Stimulated activated CD4-positive, alpha-beta T cell treated with anti-CD3 and anti-CD28 coated beads, Interleukin-12 subunit alpha, Interleukin-12 subunit beta, amount 100 ng/mL, for 4 hours (primary cell): ENCODE results near the gene FLYWCH2.
A peak's percentile ranks its signal among the peaks of the same experiment; 100 is the strongest.

Experiments used
- DNase-seq: peaks from one replicate; pipeline ENCODE4 v3.0.0-alpha.2; 2020

Gene FLYWCH2

DNA sequence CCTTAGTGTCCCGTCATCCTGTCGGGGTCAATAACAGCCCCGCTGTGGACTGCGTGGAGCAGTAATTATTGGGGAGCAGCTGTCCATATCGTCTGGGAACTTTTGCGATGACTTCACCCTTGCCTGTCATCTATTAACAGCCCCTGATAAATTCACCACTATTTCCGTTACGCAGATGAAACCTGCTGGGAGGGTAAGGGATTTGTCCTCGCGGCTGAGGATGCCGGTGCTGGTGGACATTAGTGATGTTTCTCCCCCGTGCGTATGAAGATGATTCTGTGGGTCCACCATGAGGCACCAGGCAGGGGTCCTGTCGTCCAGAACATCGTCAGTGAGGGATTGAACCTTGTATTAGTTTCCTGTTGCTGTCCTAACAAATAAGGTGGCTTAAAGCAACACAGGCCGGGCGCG, 1.0 kb downstream of the FLYWCH2 start:
- no peak for DNase-seq

DNA sequence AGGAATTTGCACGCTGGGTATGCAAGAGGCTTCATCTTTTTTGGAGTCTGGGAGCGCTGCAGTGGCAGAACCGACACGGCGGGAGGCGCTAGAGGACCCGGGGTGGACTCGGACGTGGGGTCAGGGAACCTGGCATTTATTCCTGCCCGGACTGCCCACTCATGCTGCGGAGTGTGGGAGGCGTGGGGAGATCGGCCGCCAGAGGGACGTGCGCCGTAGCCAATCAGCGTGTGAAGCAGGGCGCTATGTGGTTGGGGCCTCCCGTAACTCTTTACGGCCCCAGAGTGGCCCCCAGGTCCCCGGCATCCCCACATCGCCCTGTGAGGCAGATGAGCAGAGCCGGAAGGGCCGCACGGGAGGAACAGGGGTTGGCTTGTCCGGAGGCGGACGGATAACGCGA, 11.2 kb downstream of the FLYWCH2 start:
- DNase-seq, result no peak

DNA sequence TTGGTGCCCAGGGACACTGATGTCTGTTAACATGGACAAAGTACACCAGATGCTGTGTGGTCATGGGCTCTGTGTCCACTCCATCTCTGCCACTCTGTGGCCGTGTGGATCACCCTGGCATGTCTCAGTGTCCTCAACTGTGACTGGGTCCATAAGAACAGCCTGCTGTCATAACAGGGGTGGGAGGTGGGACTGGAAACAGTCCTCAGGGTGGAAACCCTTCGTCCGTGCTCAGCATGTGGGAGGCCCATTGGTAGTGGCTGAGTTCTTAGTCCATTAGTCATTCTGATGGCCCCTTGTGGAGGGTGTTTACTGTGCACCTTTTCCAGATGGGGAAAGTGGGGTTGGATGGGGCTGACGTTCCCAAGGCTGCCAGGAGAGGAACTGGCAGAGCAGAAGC, 12.8 kb downstream of the FLYWCH2 start:
- no peak for DNase-seq

DNA sequence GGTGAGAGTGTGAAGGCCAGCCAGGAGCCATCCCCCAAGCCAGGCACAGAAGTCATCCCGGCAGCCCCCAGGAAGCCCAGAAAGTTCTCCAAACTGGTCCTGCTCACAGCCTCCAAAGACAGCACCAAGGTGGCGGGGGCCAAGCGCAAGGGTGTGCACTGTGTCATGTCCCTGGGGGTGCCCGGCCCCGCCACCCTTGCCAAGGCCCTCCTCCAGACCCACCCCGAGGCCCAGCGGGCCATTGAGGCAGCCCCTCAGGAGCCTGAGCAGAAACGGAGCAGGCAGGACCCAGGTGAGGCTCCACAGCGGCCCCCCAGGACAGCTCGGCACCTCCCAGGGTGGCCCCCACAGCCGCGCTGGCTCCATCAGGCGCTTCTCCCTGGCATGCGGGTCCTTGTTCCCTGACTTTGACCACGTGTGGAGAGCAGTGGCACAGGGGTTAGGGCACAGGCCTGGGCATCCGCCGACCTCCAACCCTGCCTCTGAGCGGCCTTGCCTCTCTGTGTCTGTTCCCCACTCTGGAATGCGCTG, 13.5 kb downstream of the FLYWCH2 start:
- no peak for DNase-seq

DNA sequence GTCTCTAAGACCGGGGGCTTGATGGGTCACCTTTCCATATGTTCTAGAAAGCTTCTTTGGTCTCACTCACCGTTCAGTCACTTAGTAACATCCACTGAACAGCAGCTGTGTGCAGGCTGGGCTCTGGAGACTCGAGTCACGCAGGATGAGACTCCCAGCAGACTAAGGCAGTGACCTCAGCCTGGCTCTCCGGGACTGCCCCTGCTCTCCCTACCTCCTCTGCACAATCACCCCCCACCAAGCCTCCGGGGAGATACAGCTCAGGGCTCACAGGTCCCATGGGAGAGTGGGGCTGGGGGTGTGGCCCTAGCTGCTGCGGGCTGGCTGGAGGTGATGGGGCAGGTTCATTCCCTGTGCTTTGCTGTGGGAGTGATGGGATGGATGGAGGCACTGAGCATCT, 14.1 kb downstream of the FLYWCH2 start:
- DNase-seq, result no peak

DNA sequence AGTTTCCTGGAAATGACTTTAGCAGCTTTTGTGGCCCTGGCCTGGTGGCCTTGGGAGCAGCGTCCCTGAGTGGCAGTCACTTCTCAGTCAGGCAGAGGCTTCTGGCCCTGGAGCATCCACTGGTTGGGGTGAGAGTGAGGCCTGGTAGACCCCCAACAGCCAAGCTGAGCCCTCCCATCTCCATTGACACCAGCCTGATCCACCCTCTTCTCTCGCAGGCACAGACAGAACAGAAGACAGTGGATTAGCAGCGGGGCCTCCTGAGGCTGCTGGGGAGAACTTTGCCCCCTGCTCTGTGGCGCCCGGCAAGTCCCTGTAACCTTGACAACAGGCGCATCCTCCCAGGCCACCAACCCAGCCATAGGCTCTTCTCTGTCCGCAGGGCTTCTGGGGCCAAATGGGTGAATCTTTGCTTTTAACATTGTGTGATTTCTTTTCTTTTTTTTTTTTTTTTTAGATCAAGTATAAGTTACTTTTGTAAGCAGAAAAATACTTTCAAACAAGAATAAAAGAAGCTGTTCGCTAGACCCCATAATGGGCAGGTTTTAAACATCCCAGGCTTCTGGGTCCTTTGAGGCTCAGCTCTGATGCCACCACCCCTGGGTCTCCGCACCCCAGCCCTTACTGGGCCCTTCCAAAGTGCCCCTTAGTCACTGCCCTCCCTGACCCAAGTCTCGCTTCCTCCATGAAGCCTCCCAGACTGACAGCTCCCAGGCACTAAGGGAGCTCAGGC, 16.0 kb downstream of the FLYWCH2 start:
- DNase-seq, result no peak

DNA sequence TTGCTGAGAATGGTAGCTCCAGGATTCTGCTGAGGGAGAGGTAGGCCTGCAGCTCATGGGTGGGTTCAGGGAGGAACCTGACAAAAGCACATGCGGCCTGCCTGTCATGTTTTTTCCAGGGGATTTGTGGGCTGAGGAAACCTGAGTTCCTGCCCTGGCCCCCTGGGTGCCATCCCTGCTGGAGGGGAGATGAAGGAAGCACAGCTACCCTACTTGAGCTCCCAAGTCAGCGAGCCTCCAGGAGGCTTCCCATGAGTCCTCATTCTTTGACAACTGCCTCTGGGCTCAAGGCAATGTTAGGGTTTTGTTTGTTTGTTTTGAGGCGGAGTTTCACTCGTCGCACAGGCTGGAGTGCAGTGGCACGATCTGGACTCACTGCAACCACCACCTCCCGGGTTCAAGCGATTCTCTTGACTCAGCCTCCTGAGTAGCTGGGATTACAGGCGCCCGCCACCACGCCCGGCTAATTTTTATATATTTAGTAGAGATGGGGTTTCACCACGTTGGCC, 16.6 kb downstream of the FLYWCH2 start:
- no peak for DNase-seq

DNA sequence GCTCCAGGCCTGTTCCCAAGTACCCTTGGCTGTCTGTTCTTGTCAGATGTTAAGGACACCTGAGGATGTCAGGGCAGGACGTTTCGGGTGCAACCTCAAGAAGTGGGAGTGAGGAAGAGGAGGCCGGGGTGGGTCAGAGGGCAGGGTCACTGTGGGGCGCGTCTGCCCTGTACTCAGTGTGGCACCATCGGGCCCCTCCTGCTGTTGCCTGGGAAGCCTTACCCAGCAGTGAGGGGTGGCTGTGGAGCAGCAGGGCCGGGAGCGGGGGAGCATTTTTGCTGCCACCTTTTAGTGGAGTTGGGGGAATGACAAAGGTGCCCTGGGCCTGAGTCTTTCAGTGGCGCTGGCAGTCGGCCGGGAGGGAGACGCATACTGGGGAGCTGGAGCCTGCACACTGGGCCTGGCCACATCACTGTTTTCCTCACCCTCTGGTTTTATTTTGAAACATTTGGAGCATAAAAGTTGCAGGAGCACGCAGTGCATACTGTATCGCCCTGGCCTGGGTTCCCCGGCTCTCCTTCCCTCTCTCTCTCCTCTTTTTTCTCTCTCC, 17.6 kb downstream of the FLYWCH2 start:
- DNase-seq, result no peak

DNA sequence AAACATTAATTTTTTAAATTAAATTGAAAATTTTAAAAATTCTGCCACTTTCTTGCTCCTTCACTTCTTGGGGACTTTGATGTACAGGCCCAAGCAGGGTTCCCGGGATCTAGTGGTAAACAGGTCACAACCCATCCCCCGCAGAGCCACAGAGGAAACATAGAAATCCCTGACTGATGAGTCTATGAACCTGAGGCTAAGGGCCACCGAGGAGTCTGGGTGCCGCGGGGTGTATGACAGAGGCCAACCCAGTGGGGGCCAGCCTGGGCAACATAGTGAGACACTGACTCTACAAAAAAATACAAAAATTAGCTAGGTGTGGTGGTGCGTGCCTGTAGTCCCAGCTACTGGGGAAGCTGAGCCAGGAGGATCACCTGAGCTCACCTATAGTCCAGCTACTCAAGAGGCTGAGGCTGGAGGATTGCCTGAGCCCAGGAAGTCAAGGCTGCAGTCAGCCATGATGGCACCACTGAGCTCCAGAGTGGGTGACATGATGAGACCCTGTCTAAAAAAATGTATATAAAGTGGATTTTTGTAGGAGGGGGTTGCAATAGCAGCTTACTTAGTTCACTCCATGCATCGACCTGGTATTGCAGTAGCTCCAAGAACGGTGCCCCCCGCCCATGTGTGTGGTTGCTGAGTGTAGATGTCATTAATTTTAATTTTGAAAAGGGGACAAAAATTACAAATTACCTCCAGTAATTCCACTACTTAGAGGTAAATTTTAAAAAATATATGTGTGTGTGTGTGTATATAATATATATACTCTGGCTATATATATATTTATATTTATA, 19.5 kb downstream of the FLYWCH2 start:
- DNase-seq, result no peak

DNA sequence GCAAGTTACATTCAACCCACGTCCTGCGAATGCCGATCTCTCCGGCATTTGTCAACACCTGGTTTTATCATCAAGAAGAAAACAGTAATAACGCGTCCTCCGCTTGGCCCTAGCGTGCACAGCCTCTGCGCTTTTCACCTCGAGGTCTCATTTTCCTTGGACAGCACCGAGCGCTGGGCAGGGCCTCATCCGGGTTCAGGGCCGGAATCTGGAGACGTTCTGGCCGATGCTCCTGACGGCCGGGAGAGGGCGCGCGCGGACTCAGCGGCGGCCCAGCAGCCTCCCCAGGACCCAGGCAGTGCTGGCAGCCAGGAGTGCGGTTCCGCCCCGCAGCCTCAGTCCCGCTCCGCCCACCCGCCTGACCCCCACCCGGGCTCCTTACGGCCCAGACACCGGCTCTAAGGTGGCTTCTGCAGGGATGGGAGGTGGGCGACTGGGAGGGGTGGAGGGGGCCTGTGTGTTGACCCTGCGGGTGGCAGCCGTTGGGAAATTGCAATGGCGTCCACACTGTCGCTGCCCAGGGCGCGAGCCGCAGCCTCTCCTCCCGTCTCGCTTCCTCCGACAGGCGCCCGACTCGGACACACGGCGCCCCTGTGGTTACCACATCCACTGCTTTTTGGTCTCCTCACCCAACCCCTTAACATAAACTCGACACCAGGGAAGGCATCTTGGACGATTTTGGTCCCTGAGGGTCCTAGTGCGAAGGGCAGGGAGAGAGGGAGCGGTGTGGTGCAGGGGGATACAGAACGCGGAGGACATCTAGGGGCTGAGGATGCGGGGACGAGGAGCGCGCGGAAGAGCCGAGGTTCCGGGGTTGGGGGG, 21.3 kb downstream of the FLYWCH2 start:
- DNase-seq, result peak; percentile 74

DNA sequence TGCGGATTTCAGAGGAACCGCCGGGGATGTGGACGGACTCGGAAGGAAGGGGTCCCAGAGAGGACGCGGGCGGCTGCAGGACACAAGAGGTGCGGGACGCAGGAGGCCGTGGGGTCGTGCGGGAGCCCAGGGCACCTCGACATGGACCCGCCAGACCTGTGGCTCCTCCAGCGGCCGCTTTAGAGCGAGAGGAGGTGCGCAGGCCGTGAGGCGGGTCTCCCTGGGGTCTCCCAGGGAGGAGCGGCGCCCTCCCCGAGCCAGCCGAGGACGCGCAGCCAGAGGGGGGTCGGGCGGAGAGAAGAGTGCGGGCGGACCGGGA, 21.9 kb downstream of the FLYWCH2 start:
- peak; percentile 18 for DNase-seq

DNA sequence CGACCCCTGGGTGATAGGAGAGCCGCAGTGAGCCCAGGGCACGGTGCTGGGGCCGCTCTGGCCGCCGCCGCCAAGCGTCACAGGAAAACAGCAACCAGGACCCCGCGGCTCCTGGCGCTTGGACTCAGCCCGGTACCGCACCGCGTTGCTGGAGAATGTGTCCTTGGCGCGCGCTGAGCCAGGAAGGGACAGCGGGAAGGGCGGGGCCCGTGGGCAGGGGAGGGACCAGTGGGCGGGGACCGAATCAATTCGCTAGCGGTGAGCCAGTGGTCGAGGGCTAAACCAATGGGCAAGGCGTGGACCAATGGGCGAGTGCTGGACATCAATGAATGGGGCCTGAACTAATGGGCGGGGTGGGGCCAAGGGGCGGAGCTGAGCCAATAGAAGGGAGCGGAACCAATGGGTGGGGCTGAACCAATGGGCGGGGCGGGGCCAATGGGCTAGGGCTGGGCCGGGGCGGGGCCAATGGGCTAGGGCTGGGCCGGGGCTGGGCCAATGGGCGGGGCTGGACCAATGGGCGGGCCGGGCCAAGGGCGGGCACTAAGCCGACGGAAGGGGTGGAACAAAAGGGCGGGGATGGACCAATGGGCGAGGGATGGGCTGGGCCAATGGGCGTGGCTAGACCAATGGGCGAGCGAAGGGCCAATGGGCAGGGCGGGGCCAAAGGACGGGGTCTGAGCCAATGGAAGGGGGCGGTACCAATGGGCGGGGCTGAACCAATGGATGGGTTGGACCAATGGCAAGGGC, 22.4 kb downstream of the FLYWCH2 start:
- DNase-seq, result peak; percentile 89

DNA sequence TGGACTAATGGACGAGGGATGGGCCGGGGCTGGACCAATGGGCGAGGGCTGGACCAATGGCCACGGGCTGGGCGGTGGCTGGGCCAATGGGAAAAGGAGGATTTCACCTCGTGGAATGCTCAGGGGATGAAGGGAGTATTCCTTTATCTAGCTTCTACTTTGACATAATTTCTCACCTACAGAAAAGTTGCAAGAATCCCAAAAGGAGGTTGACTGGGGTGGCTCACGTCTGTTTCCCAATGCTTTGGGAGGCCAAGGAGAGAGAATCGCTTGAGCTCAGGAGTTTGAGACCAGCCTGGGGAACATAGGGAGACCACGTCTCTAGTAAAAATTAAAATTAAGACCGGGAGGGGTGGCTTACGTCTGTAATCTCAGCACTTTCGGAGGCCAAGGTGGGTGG, 23.0 kb downstream of the FLYWCH2 start:
- no peak for DNase-seq

DNA sequence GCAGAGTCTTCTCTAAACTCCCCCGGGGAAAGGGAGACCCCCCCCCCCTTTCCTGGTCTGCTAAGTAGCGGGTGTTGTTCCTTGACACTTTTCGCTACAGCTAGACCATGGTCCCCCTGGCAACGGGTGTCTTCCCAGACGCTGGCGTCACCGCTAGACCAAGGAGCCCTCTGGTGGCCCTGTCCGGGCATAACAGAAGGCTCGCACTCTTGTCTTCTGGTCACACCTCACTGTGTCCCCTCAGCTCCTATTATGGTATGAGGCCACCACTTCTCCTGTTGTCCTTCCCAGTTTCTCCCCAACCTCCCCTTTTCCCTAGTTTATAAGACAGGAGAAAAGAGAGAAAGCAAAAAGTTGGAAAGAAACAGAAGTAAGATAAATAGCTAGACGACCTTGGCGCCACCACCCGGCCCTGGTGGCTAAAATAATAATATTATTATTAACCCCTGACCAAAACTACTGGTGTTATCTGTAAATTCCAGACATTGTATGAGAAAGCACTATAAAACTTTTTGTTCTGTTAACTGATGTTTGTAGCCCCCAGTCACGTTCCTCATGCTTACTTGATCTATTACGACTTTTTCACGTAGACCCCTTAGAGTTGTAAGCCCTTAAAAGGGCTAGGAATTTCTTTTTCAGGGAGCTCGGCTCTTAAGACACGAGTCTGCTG, 24.2 kb downstream of the FLYWCH2 start:
- DNase-seq, result peak; percentile 28

DNA sequence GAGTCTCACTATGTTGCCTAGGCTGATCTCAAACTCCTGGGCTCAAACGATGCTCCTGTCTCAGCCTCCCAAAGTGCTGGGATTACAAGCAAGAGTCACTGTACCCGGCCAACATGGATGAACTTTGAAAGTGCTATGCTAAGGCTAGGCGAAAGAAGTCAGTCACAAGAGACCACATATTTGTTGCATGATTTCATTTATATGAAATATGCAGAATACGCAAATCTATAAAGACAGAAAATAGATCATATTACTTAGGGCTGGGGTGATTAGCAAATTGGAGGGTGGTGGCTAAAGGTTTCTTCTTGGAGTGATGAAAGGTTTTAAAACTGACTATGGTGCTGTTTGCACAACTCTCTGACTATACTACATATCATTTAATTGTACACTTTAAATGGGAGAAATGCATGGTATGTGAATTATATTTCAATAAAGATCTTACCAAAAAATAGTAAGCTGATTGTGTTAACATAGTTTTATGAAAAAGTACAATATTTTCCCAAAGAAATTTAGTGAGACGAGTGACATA, 27.5 kb downstream of the FLYWCH2 start:
- no peak for DNase-seq

DNA sequence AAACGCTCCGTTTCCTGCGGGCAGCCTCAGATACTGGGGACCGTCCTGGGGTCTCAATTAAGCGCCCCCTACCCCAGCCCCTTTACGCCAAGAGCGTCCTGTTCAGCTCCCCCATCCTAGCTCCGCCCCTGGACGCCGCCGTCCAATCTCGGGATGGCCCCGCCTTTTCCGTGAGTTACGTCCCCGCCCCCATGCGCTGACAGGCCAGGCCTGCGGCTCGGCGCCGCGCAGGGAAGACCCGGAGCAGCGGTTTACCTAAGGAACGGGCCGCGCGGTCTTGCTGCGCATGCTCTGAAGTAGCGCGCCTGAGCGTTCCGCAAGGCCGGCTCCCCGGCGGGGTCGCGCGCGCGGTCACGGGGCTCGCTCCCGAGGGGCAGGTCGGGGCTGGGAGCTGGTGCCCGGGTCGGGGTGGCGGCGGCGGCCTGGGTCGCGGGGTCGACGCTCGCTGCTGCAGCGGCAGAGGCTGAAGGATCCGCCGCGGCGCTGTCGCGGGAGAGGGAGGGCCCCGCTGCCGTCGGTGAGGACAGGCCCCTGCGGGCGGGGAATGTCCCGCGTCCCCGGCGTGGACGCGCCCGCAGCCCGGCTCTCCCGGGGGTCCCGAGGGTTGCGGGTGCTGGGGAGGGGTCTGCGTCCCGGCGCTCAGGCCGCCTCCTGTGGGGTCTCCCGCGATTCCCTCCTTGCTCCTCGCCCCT, 28.8 kb downstream of the FLYWCH2 start, which contains the start of gene FLYWCH1:
TSS of gene FLYWCH1 (plus strand) at position 294 of the 692 bp plus-strand sequence. CDS start 17,755 bp downstream, outside the sequence.
- peak; percentile 99 for DNase-seq

DNA sequence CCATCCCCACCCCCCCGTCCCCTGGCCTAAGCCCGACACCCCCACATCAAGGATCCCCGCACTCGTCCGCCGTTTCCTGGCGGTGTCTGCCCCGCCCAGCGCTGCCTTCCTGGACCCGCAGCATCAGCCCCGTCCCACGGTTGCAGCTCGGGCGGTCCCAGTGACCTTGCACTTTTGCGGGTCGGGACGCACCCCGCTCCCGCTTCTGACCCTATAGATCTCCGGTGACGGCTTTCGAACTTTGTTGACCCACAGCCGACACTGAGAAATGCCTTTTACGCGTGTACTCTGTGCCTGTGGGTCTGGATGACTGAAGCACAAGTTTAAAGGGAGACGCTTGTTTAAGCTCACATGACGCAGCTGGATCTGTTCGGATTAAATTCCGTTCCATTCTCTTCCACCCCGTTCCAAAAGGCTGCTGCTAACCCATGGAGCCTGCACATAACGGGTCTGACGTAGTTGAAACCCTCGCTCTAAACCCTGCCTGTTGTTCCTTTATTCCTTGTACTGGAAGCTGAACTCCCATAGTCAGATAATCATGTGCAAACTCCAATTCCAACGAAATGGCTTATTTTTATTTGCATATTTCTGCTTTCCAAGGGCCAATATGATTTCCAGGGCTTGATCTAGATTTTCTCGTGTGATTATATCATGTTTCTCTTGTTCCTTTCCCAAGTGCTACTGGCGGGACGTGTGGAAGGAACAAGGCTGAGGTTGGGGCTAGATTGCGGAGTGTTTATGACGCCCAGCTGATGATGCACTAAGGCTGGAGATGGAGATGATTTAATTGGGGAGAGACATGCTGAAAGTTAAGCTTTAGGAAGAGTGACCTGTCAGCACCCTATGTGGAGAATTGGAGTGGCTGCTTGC, 29.6 kb downstream of the FLYWCH2 start:
- DNase-seq, result peak; percentile 31

DNA sequence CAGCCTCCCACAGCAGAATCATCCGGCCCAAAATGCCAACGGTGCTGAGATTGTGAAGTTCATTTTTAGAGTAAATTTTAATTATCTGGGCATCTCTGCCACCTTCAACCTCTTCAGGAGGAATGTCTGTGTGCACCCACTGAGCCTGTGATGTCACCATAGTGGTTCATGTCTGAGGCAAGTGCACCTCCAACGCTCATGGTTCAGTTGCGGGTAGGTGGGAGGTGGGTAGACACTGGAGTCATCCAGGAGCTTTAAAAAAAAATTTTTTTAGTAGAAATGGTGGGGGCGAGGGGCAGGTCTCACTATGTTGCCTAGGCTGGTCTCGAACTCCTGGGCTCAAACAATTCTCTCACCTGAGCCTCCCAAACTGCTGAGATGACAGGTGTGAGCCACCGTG, 30.6 kb downstream of the FLYWCH2 start:
- DNase-seq, result no peak

DNA sequence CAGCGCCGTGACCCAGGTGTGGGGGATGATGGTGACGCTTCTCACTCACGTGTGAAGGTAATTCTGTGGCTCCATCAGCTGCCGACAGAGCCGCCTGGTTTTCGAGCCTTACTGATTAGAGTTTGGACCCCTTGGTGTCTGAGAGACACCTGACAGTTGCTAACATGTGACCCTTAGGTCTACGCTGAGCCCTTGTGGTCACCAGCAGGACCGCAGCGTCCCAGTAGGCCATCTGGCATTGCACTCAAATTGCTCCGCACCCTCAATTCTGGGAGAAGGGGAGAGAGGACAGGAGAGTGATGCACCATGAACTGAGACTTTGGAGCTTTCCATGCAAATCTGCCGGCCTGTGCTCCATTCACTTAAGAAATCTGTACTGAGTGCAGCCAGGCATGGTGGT, 31.2 kb downstream of the FLYWCH2 start:
- no peak for DNase-seq
